Measurements from ENCODE around the gene CFAP221. TPM values are rescaled to one million over a fixed set of nuclear protein-coding genes. Genes with fewer than 3 reads are reported as not detected.

Gene CFAP221
- total RNA-seq, 2 experiments from 2014 or later, result not detected

DNA sequence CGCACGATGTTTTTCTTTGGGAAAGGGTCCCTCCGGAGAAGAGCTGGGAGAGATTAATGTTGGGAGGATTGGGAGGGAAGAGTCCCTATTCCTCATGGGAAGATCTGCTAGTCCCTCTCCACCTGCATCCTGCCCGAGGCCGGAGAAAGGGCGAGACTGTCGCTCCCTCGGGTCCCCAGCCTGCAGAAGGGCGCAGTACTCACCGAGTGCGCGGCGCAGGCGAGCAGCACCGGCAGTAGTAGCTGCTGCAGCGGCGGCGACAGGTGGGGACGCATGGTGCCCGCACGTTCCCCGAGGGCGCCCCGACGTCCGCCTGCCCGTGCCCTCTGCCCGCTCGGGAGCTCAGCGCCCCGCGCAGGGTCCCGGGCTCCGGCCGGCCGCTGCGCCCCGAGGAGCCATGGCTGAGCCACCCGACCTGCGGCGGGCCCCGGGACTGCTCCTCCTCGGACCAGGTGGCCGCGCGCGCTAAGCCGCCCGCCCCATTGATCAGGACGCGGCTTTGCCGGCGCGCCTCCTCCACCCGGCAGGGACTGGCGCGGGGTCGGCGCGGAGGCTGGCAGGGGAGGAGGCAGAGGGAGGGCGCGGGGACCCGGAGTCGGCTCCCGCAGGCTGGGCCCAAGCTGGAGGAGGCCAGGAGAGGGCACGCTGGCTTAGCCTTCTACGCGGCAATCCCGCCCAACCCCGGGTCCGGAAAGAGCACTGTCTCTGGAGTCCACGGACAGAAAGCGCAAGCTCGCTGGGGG lies 20.1 kb upstream of the CFAP221 start, which contains the start of gene SCTR:
Gene SCTR (minus strand): TSS at position 532 of the 743 bp plus-strand sequence. CDS start 257 bp downstream, at position 275.
- intact Hi-C loops (cut with DNase I, micrococcal nuclease), result no loop called here
- POLR2A ChIA-PET, result no interaction called here
- TF ChIP-seq, protein P1, sequence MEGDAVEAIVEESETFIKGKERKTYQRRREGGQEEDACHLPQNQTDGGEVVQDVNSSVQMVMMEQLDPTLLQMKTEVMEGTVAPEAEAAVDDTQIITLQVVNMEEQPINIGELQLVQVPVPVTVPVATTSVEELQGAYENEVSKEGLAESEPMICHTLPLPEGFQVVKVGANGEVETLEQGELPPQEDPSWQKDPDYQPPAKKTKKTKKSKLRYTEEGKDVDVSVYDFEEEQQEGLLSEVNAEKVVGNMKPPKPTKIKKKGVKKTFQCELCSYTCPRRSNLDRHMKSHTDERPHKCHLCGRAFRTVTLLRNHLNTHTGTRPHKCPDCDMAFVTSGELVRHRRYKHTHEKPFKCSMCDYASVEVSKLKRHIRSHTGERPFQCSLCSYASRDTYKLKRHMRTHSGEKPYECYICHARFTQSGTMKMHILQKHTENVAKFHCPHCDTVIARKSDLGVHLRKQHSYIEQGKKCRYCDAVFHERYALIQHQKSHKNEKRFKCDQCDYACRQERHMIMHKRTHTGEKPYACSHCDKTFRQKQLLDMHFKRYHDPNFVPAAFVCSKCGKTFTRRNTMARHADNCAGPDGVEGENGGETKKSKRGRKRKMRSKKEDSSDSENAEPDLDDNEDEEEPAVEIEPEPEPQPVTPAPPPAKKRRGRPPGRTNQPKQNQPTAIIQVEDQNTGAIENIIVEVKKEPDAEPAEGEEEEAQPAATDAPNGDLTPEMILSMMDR (IDR thresholded peaks at IDR 0.05), result no peak
- H3K27me3 ChIP-seq (ENCODE audit: control insufficient read depth in 1 of 2, insufficient read depth in 2 of 2, low read length in 2 of 2), result peaks cover 12 to 32% of the 10 kb centered on the region in 2 experiments
- no peaks in the 10 kb centered on the region for H3K36me3 ChIP-seq (ENCODE audit: insufficient read depth, low read length)
- H3K36me3 Mint-ChIP-seq (ENCODE audit: low read depth), result no peaks in the 10 kb centered on the region
- CTCF ChIA-PET, result no interaction called here
- DNase-seq (no peak), ATAC-seq (ENCODE audit: poor library complexity) (no peak)
- H3K4me3 Mint-ChIP-seq, result no peak within 1 kb of the TSS
- H3K9me3 Mint-ChIP-seq, result no peaks in the 10 kb centered on the region
- H3K4me3 ChIP-seq (ENCODE audit: low read length), result no peak within 1 kb of the TSS
- H3K27ac Mint-ChIP-seq, result no peak within 1 kb of the TSS
- no peaks in the 10 kb centered on the region for H3K9me3 ChIP-seq (ENCODE audit: control insufficient read depth in 1 of 2, insufficient read depth in 1 of 2, low read length in 2 of 2)
- H3K4me1 ChIP-seq (ENCODE audit: insufficient read depth, low read length), result no peaks in the 10 kb centered on the region
- H3K27ac ChIP-seq (ENCODE audit: low read depth in 1 of 2, low read length in 2 of 2), result no peak within 1 kb of the TSS
- peaks cover 79% of the 10 kb centered on the region for H3K27me3 Mint-ChIP-seq
- no peaks in the 10 kb centered on the region for H3K4me1 Mint-ChIP-seq (ENCODE audit: low read depth)

DNA sequence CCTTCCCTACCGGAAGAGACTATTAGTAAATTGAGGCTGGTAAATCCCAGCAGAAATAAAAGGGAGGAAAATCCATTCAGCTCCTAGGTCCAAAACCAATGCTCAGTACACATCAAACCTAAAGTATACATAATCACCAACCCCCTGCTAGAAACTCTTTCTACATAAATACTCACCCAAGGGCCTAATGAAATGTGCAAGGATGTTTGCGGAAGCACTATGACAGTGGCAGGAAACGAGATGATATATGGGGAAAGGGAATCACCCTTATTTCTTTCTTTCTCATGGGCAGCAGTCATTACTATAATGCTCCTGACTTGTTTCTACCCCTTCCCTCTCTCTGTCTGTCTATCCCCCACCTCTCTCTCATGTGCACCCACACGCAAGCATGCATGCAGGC lies 18.6 kb upstream of the CFAP221 start:
- ChIA-PET CTCF (no interaction called here), POLR2A (no interaction called here)
- Mint-ChIP-seq H3K9me3 (no peaks in the 10 kb centered on the region), H3K4me3 (no peak overlapping the region), H3K27me3 (peaks cover 74% of the 10 kb centered on the region), H3K4me1 (ENCODE audit: low read depth) (no peaks in the 10 kb centered on the region), H3K36me3 (ENCODE audit: low read depth) (no peaks in the 10 kb centered on the region), H3K27ac (no peak overlapping the region)
- intact Hi-C loops (cut with DNase I, micrococcal nuclease), result no loop called here
- Histone ChIP-seq H3K27me3 (ENCODE audit: control insufficient read depth in 1 of 2, insufficient read depth in 2 of 2, low read length in 2 of 2) (peaks cover 12 to 32% of the 10 kb centered on the region in 2 experiments), H3K27ac (ENCODE audit: low read depth in 1 of 2, low read length in 2 of 2) (no peak overlapping the region), H3K4me1 (ENCODE audit: insufficient read depth, low read length) (no peaks in the 10 kb centered on the region), H3K4me3 (ENCODE audit: low read length) (no peak overlapping the region), H3K36me3 (ENCODE audit: insufficient read depth, low read length) (no peaks in the 10 kb centered on the region), H3K9me3 (ENCODE audit: control insufficient read depth in 1 of 2, insufficient read depth in 1 of 2, low read length in 2 of 2) (peaks cover 0 to 4% of the 10 kb centered on the region in 2 experiments)
- ATAC-seq (ENCODE audit: poor library complexity) (no peak), DNase-seq (no peak)
- TF ChIP-seq, protein P1 (IDR thresholded peaks at IDR 0.05), result no peak

DNA sequence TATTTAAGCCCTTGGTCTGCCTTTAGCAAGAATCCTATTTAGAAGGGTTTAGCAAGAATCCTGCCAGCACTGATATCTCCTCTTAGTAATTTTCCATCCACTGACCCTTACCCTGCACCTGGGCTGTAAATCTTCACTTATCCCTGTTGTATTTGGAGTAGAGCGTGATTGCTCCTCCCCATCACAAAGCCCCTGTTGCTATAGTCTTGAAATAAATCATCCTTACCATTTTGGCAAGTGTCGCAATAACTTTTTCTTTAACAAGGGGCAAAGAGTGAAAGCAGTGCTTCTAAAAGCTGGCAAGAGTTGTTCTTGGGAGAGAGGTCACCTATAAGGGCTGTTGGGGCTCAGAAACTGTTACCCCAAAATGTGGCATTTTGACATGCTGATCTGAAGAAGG lies 16.2 kb upstream of the CFAP221 start:
- peaks cover 11 to 28% of the 10 kb centered on the region in 2 experiments for H3K27me3 ChIP-seq (ENCODE audit: control insufficient read depth in 1 of 2, insufficient read depth in 2 of 2, low read length in 2 of 2)
- Mint-ChIP-seq H3K27me3 (peaks cover 54% of the 10 kb centered on the region), H3K4me3 (no peak overlapping the region), H3K4me1 (ENCODE audit: low read depth) (no peaks in the 10 kb centered on the region), H3K36me3 (ENCODE audit: low read depth) (no peaks in the 10 kb centered on the region), H3K27ac (no peak overlapping the region), H3K9me3 (peaks cover 6% of the 10 kb centered on the region)
- ChIA-PET POLR2A (no interaction called here), CTCF (no interaction called here)
- no peak overlapping the region for H3K27ac ChIP-seq (ENCODE audit: low read depth in 1 of 2, low read length in 2 of 2)
- intact Hi-C loops (cut with DNase I, micrococcal nuclease), result no loop called here
- H3K36me3 ChIP-seq (ENCODE audit: insufficient read depth, low read length), result no peaks in the 10 kb centered on the region
- no peak for ATAC-seq (ENCODE audit: poor library complexity)
- TF ChIP-seq, protein P1 (IDR thresholded peaks at IDR 0.05), result no peak
- no peaks in the 10 kb centered on the region for H3K4me1 ChIP-seq (ENCODE audit: insufficient read depth, low read length)
- no peak for DNase-seq
- peaks cover 4 to 8% of the 10 kb centered on the region in 2 experiments for H3K9me3 ChIP-seq (ENCODE audit: control insufficient read depth in 1 of 2, insufficient read depth in 1 of 2, low read length in 2 of 2)
- no peak overlapping the region for H3K4me3 ChIP-seq (ENCODE audit: low read length)

Measured in CD4-positive, alpha-beta T cell (primary cell).